Calu3 (cell line): ENCODE data around the gene DROSHA. TPM values are rescaled to one million over a fixed set of nuclear protein-coding genes. Genes with fewer than 3 reads are reported as not detected.
"Not testable (repeated sequence)": the region's sequence is repeated elsewhere in the genome, so short reads cannot be mapped to it uniquely, and the experiment has no call there.

ENCODE experiments used
- BruUV-seq: library from RNA; stranded (reverse); fragments of 400-500 nt; replicated peaks from 2 replicates; lab custom pipeline; 2021; lab: Mats Ljungman, UMichigan
- CTCF ChIA-PET: fragments of 300-600 bp; sonication (Branson Sonifier 250); formaldehyde crosslinking; loops from one replicate; lab custom pipeline; 2022; ENCODE audit warnings: antibody characterized with exemption; lab: Charles Lee
- DNase-seq: peaks from one replicate; pipeline ENCODE4 v3.0.0; 2022
- H3K27ac Mint-ChIP-seq: one replicate; pipeline ENCODE4 v1.8.0; 2022; ENCODE audit warnings: mixed read lengths; ENCODE audit not compliant: unreplicated experiment
- H3K27me3 Mint-ChIP-seq: one replicate; pipeline ENCODE4 v1.8.0; 2022; ENCODE audit warnings: mixed read lengths; ENCODE audit not compliant: unreplicated experiment
- H3K36me3 Mint-ChIP-seq: one replicate; pipeline ENCODE4 v1.8.0; 2022; ENCODE audit warnings: mild to moderate bottlenecking, moderate library complexity, mixed read lengths; ENCODE audit not compliant: insufficient read depth, unreplicated experiment
- H3K4me1 Mint-ChIP-seq: one replicate; pipeline ENCODE4 v1.8.0; 2022; ENCODE audit warnings: mild to moderate bottlenecking, low read depth, mixed read lengths; ENCODE audit not compliant: unreplicated experiment
- H3K4me3 Mint-ChIP-seq: one replicate; pipeline ENCODE4 v1.8.0; 2022; ENCODE audit warnings: mild to moderate bottlenecking, low read depth, moderate library complexity, mixed read lengths; ENCODE audit not compliant: unreplicated experiment
- H3K9me3 Mint-ChIP-seq: one replicate; pipeline ENCODE4 v1.8.0; 2022; ENCODE audit warnings: low read depth, mixed read lengths; ENCODE audit not compliant: unreplicated experiment
- CTCF ChIP-seq: fragments of 200-600 bp; IDR thresholded peaks from one replicate; pipeline ENCODE4 v1.8.0; 2022; ENCODE audit warnings: antibody characterized with exemption; ENCODE audit not compliant: unreplicated experiment
- intact Hi-C: fragments of 100-400 bp; cut with micrococcal nuclease; formaldehyde crosslinking; loops from one replicate; pipeline ENCODE4 v1.10.0; 2022; ENCODE audit not compliant: unreplicated experiment
- total RNA-seq: library from RNA; stranded (reverse); gene quantifications from 2 replicates; pipeline ENCODE4 v1.2.3, GENCODE V29; 2022

The DROSHA gene
- total RNA-seq, 1 experiment from 2014 or later = 72.5 TPM

GRCh38 chr5:31574772-31575171 lies 42.9 kb upstream of the DROSHA start:
- Mint-ChIP-seq H3K9me3 (no peaks in the 10 kb centered on the region), H3K4me3 (no peak overlapping the region), H3K36me3 (no peaks in the 10 kb centered on the region), H3K4me1 (no peaks in the 10 kb centered on the region), H3K27ac (no peak overlapping the region), H3K27me3 (peaks cover 78% of the 10 kb centered on the region)
- intact Hi-C loops = no loop called here
- no peak for TF ChIP-seq CTCF
- CTCF ChIA-PET = no interaction called here
- no TSS peak for BruUV-seq
- DNase-seq = no peak

GRCh38 chr5:31573494-31574142 lies 41.7 kb upstream of the DROSHA start:
- no peak overlapping the region for H3K4me3 Mint-ChIP-seq
- intact Hi-C loops = no loop called here
- CTCF ChIA-PET = no interaction called here

GRCh38 chr5:31569068-31569467 lies 37.2 kb upstream of the DROSHA start:
- peaks cover 28% of the 10 kb centered on the region for H3K27me3 Mint-ChIP-seq
- intact Hi-C loops = no loop called here
- no peak for DNase-seq
- TF ChIP-seq CTCF = no peak
- H3K27ac Mint-ChIP-seq = no peak overlapping the region
- H3K36me3 Mint-ChIP-seq = no peaks in the 10 kb centered on the region
- H3K4me3 Mint-ChIP-seq = no peak overlapping the region
- H3K4me1 Mint-ChIP-seq = no peaks in the 10 kb centered on the region
- CTCF ChIA-PET = no interaction called here
- peaks cover 5% of the 10 kb centered on the region for H3K9me3 Mint-ChIP-seq
- no TSS peak for BruUV-seq

More at GRCh38 chr5:31573494-31574142, 41.7 kb upstream of the DROSHA start:
- Mint-ChIP-seq H3K4me1 (no peaks in the 10 kb centered on the region), H3K27me3 (peaks cover 74% of the 10 kb centered on the region), H3K36me3 (no peaks in the 10 kb centered on the region), H3K27ac (no peak overlapping the region), H3K9me3 (no peaks in the 10 kb centered on the region)
- no peak for TF ChIP-seq CTCF
- BruUV-seq = no TSS peak
- no peak for DNase-seq

- Mint-ChIP-seq H3K27me3 (peaks cover 21% of the 10 kb centered on the region), H3K27ac (no peak overlapping the region), H3K36me3 (no peaks in the 10 kb centered on the region), H3K4me1 (no peaks in the 10 kb centered on the region), H3K4me3 (no peak overlapping the region), H3K9me3 (peaks cover 6% of the 10 kb centered on the region)
- CTCF ChIA-PET = interaction anchor here (0.6 kb wide), 1 partner anchor 549 kb away, joined by 5 read pairs; no protein-coding TSS in a partner anchor
- no peak for DNase-seq
- intact Hi-C loops = no loop called here
- TF ChIP-seq CTCF = no peak
- no TSS peak for BruUV-seq
Measured at GRCh38 chr5:31568302-31568835, 36.5 kb upstream of the DROSHA start.

GRCh38 chr5:31566362-31566761 lies 34.5 kb upstream of the DROSHA start:
- BruUV-seq = not testable (repeated sequence)

More at GRCh38 chr5:31566362-31566761, 34.5 kb upstream of the DROSHA start:
- H3K36me3 Mint-ChIP-seq, CTCF ChIA-PET, H3K27me3 Mint-ChIP-seq, H3K9me3 Mint-ChIP-seq, DNase-seq, H3K4me3 Mint-ChIP-seq, H3K4me1 Mint-ChIP-seq, H3K27ac Mint-ChIP-seq, intact Hi-C loops: not testable (repeated sequence)
